ENCODE results near the gene PEX19. TPM values are rescaled to one million over a fixed set of nuclear protein-coding genes. Genes with fewer than 3 reads are reported as not detected.

Gene PEX19
- polyA plus RNA-seq, 1 of the 3 experiments (the other 2 are of a cell fraction) = 31.4 TPM

DNA sequence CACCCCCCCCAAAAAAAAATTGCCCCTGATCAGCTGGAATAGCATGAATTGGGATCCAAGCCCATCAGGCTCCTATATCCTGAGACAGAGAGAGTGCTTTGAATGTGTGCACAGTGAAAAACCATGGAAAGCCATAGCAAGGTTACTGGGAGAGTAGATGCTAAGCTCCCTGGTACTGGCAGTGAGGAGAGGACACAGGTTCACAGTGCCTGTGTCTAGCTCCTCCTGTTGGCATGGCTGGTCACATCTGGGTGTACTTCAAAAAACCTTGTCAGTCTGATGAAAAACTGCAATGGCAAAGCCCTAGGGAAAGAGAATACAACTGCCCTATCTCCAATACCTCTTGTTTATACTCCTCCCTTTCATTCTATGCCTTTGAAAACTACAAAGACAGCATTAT lies 45.2 kb upstream of the PEX19 start:
- Histone ChIP-seq H3K9me3 (no peaks in the 10 kb centered on the region), H3K4me2 (no peak overlapping the region), H3F3A (replicated peaks; ENCODE audit: insufficient read depth) (peaks cover 23% of the 10 kb centered on the region), H3K9me2 (no peaks in the 10 kb centered on the region), H3K4me1 (ENCODE audit: control insufficient read depth in 1 of 2, insufficient read depth in 2 of 2, low read depth in 1 of 2, low read length in 1 of 2) (no peaks in the 10 kb centered on the region), H3K9ac (no peak overlapping the region), H2AFZ (ENCODE audit: low read depth) (no peak overlapping the region), H3K27ac (ENCODE audit: low read depth in 2 of 2, low read length in 1 of 2) (no peak overlapping the region), H3K27me3 (ENCODE audit: insufficient read depth) (no peaks in the 10 kb centered on the region), H3K36me3 (replicated peaks in 1 of 2; ENCODE audit: control insufficient read depth in 1 of 2, insufficient read depth in 2 of 2, low read length in 1 of 2) (peaks cover 89 to 95% of the 10 kb centered on the region in 2 experiments), H4K20me1 (ENCODE audit: insufficient read depth) (0 out of 2 replicates have a peak, but pooled peaks cover 8% of the 10 kb centered on the region), H3K79me2 (ENCODE audit: insufficient read depth) (peaks cover 82% of the 10 kb centered on the region), H3K4me3 (ENCODE audit: low read depth in 2 of 2, low read length in 1 of 2) (no peak overlapping the region)
- ChIA-PET CTCF (interaction anchor here (0.7 to 1.6 kb wide), 4 partner anchors 9 to 78 kb away, joined by 3 to 5 read pairs (median 4); partner anchors contain the start of gene PEX19), POLR2A (interaction anchor here (1.0 kb wide), 1 partner anchor 12 kb away, joined by 3 read pairs; no protein-coding TSS in a partner anchor)
- no peak for DNase-seq
- no peak for TF ChIP-seq JUND (IDR thresholded peaks at IDR 0.05)
- no peak for TF ChIP-seq RXRA (IDR thresholded peaks at IDR 0.05; ENCODE audit: borderline replicate concordance, low read depth)
- TF ChIP-seq MXI1 (IDR thresholded peaks at IDR 0.05; ENCODE audit: low read depth, low read length) = no peak

DNA sequence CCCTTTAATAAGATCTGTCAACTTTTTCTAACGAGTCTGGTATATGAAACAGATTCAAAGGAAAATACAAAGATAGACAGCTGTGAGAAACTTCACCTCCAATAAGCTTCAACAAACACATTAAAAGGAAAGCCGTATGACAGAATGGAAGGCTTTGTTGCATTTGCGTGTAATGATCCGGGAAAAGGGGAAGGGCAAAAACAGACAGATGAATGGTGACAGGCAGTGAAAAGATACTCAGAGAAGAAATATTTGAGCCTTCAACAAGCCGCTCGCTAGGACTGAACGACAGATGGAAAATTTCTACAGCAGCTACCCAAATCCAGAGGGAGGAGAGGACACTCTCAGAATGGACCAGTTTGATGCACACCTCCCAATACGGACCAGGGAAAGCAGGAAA lies 43.3 kb upstream of the PEX19 start:
- Histone ChIP-seq H3K27me3 (ENCODE audit: insufficient read depth) (no peaks in the 10 kb centered on the region), H3K9me3 (no peaks in the 10 kb centered on the region), H3K79me2 (ENCODE audit: insufficient read depth) (peaks cover 80% of the 10 kb centered on the region), H3F3A (replicated peaks; ENCODE audit: insufficient read depth) (peaks cover 32% of the 10 kb centered on the region), H3K36me3 (replicated peaks in 1 of 2; ENCODE audit: control insufficient read depth in 1 of 2, insufficient read depth in 2 of 2, low read length in 1 of 2) (peaks cover 86 to 90% of the 10 kb centered on the region in 2 experiments), H3K4me2 (no peak overlapping the region), H3K9ac (no peak overlapping the region), H4K20me1 (ENCODE audit: insufficient read depth) (0 out of 2 replicates have a peak, but pooled peaks cover 8% of the 10 kb centered on the region), H3K9me2 (no peaks in the 10 kb centered on the region), H2AFZ (ENCODE audit: low read depth) (no peak overlapping the region), H3K4me1 (ENCODE audit: control insufficient read depth in 1 of 2, insufficient read depth in 2 of 2, low read depth in 1 of 2, low read length in 1 of 2) (no peaks in the 10 kb centered on the region), H3K27ac (ENCODE audit: low read depth in 2 of 2, low read length in 1 of 2) (no peak overlapping the region), H3K4me3 (ENCODE audit: low read depth in 2 of 2, low read length in 1 of 2) (no peak overlapping the region)
- CTCF ChIA-PET = interaction anchor here (1.2 to 1.6 kb wide), 2 partner anchors 9 to 44 kb away, joined by 3 to 4 read pairs; partner anchors contain the start of gene PEX19
- 92% methylated on average over 8 of the region's 8 CpGs for WGBS (ENCODE audit: low lambda C conversion rate)
- no peak for DNase-seq
- POLR2A ChIA-PET = no interaction called here
- TF ChIP-seq, protein P1, sequence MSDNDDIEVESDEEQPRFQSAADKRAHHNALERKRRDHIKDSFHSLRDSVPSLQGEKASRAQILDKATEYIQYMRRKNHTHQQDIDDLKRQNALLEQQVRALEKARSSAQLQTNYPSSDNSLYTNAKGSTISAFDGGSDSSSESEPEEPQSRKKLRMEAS (IDR thresholded peaks at IDR 0.05; ENCODE audit: low read depth) = no peak
- TF ChIP-seq MEF2A (IDR thresholded peaks at IDR 0.05; ENCODE audit: borderline replicate concordance, low read depth) (no peak), SMC3 (IDR thresholded peaks at IDR 0.05; ENCODE audit: low read depth, low read length) (no peak), FOSL2 (IDR thresholded peaks at IDR 0.05; ENCODE audit: borderline replicate concordance, low read depth) (no peak), FOXM1 (IDR thresholded peaks at IDR 0.05; ENCODE audit: low read depth) (no peak), NFIC (IDR thresholded peaks at IDR 0.05; ENCODE audit: borderline replicate concordance) (no peak), POLR2AphosphoS5 (IDR thresholded peaks at IDR 0.05; ENCODE audit: low read depth, low read length) (no peak), CHD2 (IDR thresholded peaks at IDR 0.05; ENCODE audit: low read length, partially characterized antibody) (no peak), JUND (IDR thresholded peaks at IDR 0.05) (no peak), MXI1 (IDR thresholded peaks at IDR 0.05; ENCODE audit: low read depth, low read length) (no peak)
- TF ChIP-seq, protein P2, sequence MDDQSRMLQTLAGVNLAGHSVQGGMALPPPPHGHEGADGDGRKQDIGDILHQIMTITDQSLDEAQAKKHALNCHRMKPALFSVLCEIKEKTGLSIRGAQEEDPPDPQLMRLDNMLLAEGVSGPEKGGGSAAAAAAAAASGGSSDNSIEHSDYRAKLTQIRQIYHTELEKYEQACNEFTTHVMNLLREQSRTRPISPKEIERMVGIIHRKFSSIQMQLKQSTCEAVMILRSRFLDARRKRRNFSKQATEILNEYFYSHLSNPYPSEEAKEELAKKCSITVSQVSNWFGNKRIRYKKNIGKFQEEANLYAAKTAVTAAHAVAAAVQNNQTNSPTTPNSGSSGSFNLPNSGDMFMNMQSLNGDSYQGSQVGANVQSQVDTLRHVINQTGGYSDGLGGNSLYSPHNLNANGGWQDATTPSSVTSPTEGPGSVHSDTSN (IDR thresholded peaks at IDR 0.05) = no peak
- TF ChIP-seq, protein P3, sequence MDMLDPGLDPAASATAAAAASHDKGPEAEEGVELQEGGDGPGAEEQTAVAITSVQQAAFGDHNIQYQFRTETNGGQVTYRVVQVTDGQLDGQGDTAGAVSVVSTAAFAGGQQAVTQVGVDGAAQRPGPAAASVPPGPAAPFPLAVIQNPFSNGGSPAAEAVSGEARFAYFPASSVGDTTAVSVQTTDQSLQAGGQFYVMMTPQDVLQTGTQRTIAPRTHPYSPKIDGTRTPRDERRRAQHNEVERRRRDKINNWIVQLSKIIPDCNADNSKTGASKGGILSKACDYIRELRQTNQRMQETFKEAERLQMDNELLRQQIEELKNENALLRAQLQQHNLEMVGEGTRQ (IDR thresholded peaks at IDR 0.05; ENCODE audit: borderline replicate concordance, low read depth, low read length) = no peak
- TF ChIP-seq, protein P4, sequence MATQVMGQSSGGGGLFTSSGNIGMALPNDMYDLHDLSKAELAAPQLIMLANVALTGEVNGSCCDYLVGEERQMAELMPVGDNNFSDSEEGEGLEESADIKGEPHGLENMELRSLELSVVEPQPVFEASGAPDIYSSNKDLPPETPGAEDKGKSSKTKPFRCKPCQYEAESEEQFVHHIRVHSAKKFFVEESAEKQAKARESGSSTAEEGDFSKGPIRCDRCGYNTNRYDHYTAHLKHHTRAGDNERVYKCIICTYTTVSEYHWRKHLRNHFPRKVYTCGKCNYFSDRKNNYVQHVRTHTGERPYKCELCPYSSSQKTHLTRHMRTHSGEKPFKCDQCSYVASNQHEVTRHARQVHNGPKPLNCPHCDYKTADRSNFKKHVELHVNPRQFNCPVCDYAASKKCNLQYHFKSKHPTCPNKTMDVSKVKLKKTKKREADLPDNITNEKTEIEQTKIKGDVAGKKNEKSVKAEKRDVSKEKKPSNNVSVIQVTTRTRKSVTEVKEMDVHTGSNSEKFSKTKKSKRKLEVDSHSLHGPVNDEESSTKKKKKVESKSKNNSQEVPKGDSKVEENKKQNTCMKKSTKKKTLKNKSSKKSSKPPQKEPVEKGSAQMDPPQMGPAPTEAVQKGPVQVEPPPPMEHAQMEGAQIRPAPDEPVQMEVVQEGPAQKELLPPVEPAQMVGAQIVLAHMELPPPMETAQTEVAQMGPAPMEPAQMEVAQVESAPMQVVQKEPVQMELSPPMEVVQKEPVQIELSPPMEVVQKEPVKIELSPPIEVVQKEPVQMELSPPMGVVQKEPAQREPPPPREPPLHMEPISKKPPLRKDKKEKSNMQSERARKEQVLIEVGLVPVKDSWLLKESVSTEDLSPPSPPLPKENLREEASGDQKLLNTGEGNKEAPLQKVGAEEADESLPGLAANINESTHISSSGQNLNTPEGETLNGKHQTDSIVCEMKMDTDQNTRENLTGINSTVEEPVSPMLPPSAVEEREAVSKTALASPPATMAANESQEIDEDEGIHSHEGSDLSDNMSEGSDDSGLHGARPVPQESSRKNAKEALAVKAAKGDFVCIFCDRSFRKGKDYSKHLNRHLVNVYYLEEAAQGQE (IDR thresholded peaks at IDR 0.05; ENCODE audit: low read depth, low read length) = no peak
- TF ChIP-seq, protein P5, sequence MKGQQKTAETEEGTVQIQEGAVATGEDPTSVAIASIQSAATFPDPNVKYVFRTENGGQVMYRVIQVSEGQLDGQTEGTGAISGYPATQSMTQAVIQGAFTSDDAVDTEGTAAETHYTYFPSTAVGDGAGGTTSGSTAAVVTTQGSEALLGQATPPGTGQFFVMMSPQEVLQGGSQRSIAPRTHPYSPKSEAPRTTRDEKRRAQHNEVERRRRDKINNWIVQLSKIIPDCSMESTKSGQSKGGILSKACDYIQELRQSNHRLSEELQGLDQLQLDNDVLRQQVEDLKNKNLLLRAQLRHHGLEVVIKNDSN (IDR thresholded peaks at IDR 0.05; ENCODE audit: borderline replicate concordance, low read depth) = no peak

All from SK-N-SH (cell line).